PC-3 (cell line): Measurements from ENCODE around the gene CSDE1. TPM values are rescaled to one million over a fixed set of nuclear protein-coding genes. Genes with fewer than 3 reads are reported as not detected.
"Not testable (repeated sequence)": the region's sequence is repeated elsewhere in the genome, so short reads cannot be mapped to it uniquely, and the experiment has no call there.

Source experiments
- ATAC-seq: fragments of 200-7000 bp; cut with Tn5 transposase; 2 replicates; pipeline ENCODE4 v1.9.1; 2020; ENCODE audit warnings: mild to moderate bottlenecking, moderate library complexity
- BruUV-seq: library from RNA; stranded (reverse); fragments of 400-500 nt; replicated peaks from 2 replicates; lab custom pipeline; 2021; lab: Mats Ljungman, UMichigan
- CTCF ChIA-PET: fragments of 300-600 bp; sonication (Branson Sonifier 250); formaldehyde crosslinking; loops from one replicate; lab custom pipeline; 2022; ENCODE audit warnings: antibody characterized with exemption; lab: Charles Lee
- POLR2A ChIA-PET: fragments of 300-600 bp; sonication (Branson Sonifier 250); formaldehyde crosslinking; loops from one replicate; lab custom pipeline; 2022; ENCODE audit warnings: antibody characterized with exemption; ENCODE audit not compliant: unreplicated experiment; lab: Charles Lee
- DNase-seq: peaks from one replicate; pipeline ENCODE4 v3.0.0-alpha.2; 2015
- H2AFZ ChIP-seq: fragments of 300-600 bp; sonication (generic); 2 replicates; pipeline ENCODE4 v1.6.0; 2016; ENCODE audit warnings: antibody characterized with exemption, low read length
- H3F3A ChIP-seq: fragments of 300-600 bp; sonication (generic); one replicate; pipeline ENCODE4 v1.6.0; 2017; ENCODE audit warnings: antibody characterized with exemption, low read length, control low read depth, mild to moderate bottlenecking; ENCODE audit not compliant: unreplicated experiment
- H3K27ac ChIP-seq: fragments of 300-600 bp; sonication (generic); 2 replicates; pipeline ENCODE4 v1.5.1; 2016; ENCODE audit warnings: mild to moderate bottlenecking, low read length
- H3K27me3 ChIP-seq: fragments of 300-600 bp; sonication (generic); 2 replicates; pipeline ENCODE4 v1.6.1; 2016; ENCODE audit warnings: low read length, mixed read lengths
- H3K36me3 ChIP-seq: fragments of 300-600 bp; sonication (generic); 2 replicates; pipeline ENCODE4 v1.6.1; 2016; ENCODE audit warnings: low read depth, mixed run types, low read length, mixed read lengths
- H3K4me1 ChIP-seq: fragments of 300-600 bp; sonication (generic); 2 replicates; pipeline ENCODE4 v1.5.1; 2016; ENCODE audit warnings: low read length; ENCODE audit not compliant: insufficient read depth
- H3K4me2 ChIP-seq: fragments of 300-600 bp; sonication (generic); 2 replicates; pipeline ENCODE4 v1.6.0; 2016; ENCODE audit warnings: low read length
- H3K4me3 ChIP-seq: fragments of 300-600 bp; sonication (generic); 2 replicates; pipeline ENCODE4 v1.5.1; 2016; ENCODE audit warnings: mild to moderate bottlenecking, low read length, mixed read lengths
- H3K79me2 ChIP-seq: fragments of 300-600 bp; sonication (generic); 2 replicates; pipeline ENCODE4 v1.6.1; 2017; ENCODE audit warnings: low read length, mixed read lengths
- H3K9ac ChIP-seq: fragments of 300-600 bp; sonication (generic); 2 replicates; pipeline ENCODE4 v1.6.0; 2016; ENCODE audit warnings: mild to moderate bottlenecking, low read length
- H3K9me2 ChIP-seq: fragments of 300-600 bp; sonication (generic); replicated peaks from 2 replicates; pipeline ENCODE4 v1.6.1; 2016; ENCODE audit warnings: mixed run types, low read length, mixed read lengths
- H3K9me3 ChIP-seq: fragments of 300-600 bp; sonication (generic); 2 replicates; pipeline ENCODE4 v1.6.1; 2016; ENCODE audit warnings: low read length, mixed read lengths
- H4K20me1 ChIP-seq: fragments of 300-600 bp; sonication (generic); 2 replicates; pipeline ENCODE4 v1.6.1; 2016; ENCODE audit warnings: low read length, mixed read lengths
- EZH2 ChIP-seq: fragments of 300-600 bp; sonication (generic); IDR thresholded peaks from one replicate; pipeline ENCODE4 v1.6.1; 2017; ENCODE audit warnings: antibody characterized with exemption, mild to moderate bottlenecking, low read length; ENCODE audit not compliant: unreplicated experiment
- EZH2phosphoT487 ChIP-seq: fragments of 300-600 bp; sonication (generic); IDR thresholded peaks from 2 replicates; pipeline ENCODE4 v1.6.1; 2018; ENCODE audit warnings: mild to moderate bottlenecking, antibody characterized with exemption, low read length, borderline replicate concordance
- intact Hi-C: fragments of 100-400 bp; cut with micrococcal nuclease; formaldehyde crosslinking; loops from 2 replicates; pipeline ENCODE4 v1.9.0; 2023
- total RNA-seq: library from RNA; depleted of rRNA; stranded (reverse); fragments of >200 nt; gene quantifications from 2 replicates; pipeline ENCODE4 v1.2.3, GENCODE V29; 2014
- TF ChIP-seq, protein P1 (sequence below): fragments of 300-600 bp; sonication (generic); conservative IDR thresholded peaks from 2 replicates; pipeline ENCODE4 v1.5.1; 2017; ENCODE audit warnings: antibody characterized with exemption, low read depth, mild to moderate bottlenecking, low read length

Gene CSDE1
- total RNA-seq, 1 experiment from 2014 or later: 480 TPM

GRCh38 chr1:114794038-114794437, 36.3 kb upstream of the CSDE1 start:
- no peak for TF ChIP-seq EZH2
- Histone ChIP-seq H2AFZ (no peak overlapping the region), H3K4me3 (no peak overlapping the region), H3K4me2 (no peak overlapping the region), H4K20me1 (no peaks in the 10 kb centered on the region), H3K27me3 (peaks cover 63% of the 10 kb centered on the region), H3K4me1 (no peaks in the 10 kb centered on the region), H3K79me2 (no peaks in the 10 kb centered on the region), H3K9me3 (no peaks in the 10 kb centered on the region), H3K27ac (no peak overlapping the region), H3K36me3 (no peaks in the 10 kb centered on the region), H3K9ac (no peak overlapping the region), H3K9me2 (no peaks in the 10 kb centered on the region), H3F3A (no peaks in the 10 kb centered on the region)
- ChIA-PET POLR2A (no interaction called here), CTCF (no interaction called here)
- intact Hi-C loops: no loop called here
- ATAC-seq: no peak
- no TSS peak for BruUV-seq
- no peak for DNase-seq

GRCh38 chr1:114790581-114790980, 32.8 kb upstream of the CSDE1 start:
- BruUV-seq, H3K4me3 ChIP-seq, intact Hi-C loops, H3K4me2 ChIP-seq, H3F3A ChIP-seq, H3K9me3 ChIP-seq, H3K79me2 ChIP-seq, H4K20me1 ChIP-seq, H2AFZ ChIP-seq, DNase-seq, H3K36me3 ChIP-seq, ATAC-seq, H3K4me1 ChIP-seq, H3K9me2 ChIP-seq, POLR2A ChIA-PET, CTCF ChIA-PET, H3K9ac ChIP-seq, H3K27ac ChIP-seq: not testable (repeated sequence)
- H3K27me3 ChIP-seq: peaks cover 30% of the 10 kb centered on the region

- DNase-seq, ATAC-seq, H3K9me2 ChIP-seq, H3K27ac ChIP-seq, H3K4me2 ChIP-seq, H4K20me1 ChIP-seq, H3K9ac ChIP-seq, H3K36me3 ChIP-seq, CTCF ChIA-PET, POLR2A ChIA-PET, H2AFZ ChIP-seq, H3K4me1 ChIP-seq, H3K79me2 ChIP-seq, intact Hi-C loops, H3K27me3 ChIP-seq, H3K4me3 ChIP-seq, H3F3A ChIP-seq, BruUV-seq, H3K9me3 ChIP-seq: not testable (repeated sequence)
Observed at GRCh38 chr1:114786440-114786839, 28.7 kb upstream of the CSDE1 start.

GRCh38 chr1:114782476-114782875, 24.7 kb upstream of the CSDE1 start:
- ChIA-PET POLR2A (no interaction called here), CTCF (no interaction called here)
- Histone ChIP-seq H2AFZ (no peak overlapping the region), H4K20me1 (no peaks in the 10 kb centered on the region), H3K9ac (no peak overlapping the region), H3K9me2 (no peaks in the 10 kb centered on the region), H3F3A (no peaks in the 10 kb centered on the region), H3K79me2 (peaks cover 29% of the 10 kb centered on the region), H3K4me2 (no peak overlapping the region), H3K27ac (no peak overlapping the region), H3K4me1 (0 out of 2 replicates have a peak, but pooled peaks cover 4% of the 10 kb centered on the region), H3K36me3 (peaks cover 14% of the 10 kb centered on the region; the same call in 1 of the 2 replicates), H3K9me3 (no peaks in the 10 kb centered on the region), H3K4me3 (no peak overlapping the region), H3K27me3 (no peaks in the 10 kb centered on the region)
- intact Hi-C loops: no loop called here
- BruUV-seq: no TSS peak
- no peak for ATAC-seq
- DNase-seq: no peak
- no peak for TF ChIP-seq EZH2phosphoT487
- TF ChIP-seq, protein P1, sequence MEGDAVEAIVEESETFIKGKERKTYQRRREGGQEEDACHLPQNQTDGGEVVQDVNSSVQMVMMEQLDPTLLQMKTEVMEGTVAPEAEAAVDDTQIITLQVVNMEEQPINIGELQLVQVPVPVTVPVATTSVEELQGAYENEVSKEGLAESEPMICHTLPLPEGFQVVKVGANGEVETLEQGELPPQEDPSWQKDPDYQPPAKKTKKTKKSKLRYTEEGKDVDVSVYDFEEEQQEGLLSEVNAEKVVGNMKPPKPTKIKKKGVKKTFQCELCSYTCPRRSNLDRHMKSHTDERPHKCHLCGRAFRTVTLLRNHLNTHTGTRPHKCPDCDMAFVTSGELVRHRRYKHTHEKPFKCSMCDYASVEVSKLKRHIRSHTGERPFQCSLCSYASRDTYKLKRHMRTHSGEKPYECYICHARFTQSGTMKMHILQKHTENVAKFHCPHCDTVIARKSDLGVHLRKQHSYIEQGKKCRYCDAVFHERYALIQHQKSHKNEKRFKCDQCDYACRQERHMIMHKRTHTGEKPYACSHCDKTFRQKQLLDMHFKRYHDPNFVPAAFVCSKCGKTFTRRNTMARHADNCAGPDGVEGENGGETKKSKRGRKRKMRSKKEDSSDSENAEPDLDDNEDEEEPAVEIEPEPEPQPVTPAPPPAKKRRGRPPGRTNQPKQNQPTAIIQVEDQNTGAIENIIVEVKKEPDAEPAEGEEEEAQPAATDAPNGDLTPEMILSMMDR: no peak
- TF ChIP-seq EZH2: no peak
